NCI-H2081 treated with DMSO at 0.1 percent for 48 hours (cell line): ENCODE measurements around the gene MEA1.
"Not testable (repeated sequence)": the region's sequence is repeated elsewhere in the genome, so short reads cannot be mapped to it uniquely, and the experiment has no call there.

Experiments
- DNase-seq: peaks from one replicate; lab custom pipeline; 2025; lab: John Stamatoyannopoulos, UW

The MEA1 gene

GRCh38 chr6:43013843-43014433, at the start of gene MEA1, which contains the start of gene KLHDC3:
MEA1 (minus strand) TSS chr6:43013946; CDS start chr6:43013813, 133 bp downstream.
KLHDC3 (plus strand) TSS chr6:43014249; CDS start chr6:43017193, 2,944 bp downstream.
- peak; percentile 99 for DNase-seq

GRCh38 chr6:43062818-43063217, 49.1 kb upstream of the MEA1 start:
- no peak for DNase-seq

GRCh38 chr6:43061861-43062260, 48.1 kb upstream of the MEA1 start:
- DNase-seq, result no peak

DNA sequence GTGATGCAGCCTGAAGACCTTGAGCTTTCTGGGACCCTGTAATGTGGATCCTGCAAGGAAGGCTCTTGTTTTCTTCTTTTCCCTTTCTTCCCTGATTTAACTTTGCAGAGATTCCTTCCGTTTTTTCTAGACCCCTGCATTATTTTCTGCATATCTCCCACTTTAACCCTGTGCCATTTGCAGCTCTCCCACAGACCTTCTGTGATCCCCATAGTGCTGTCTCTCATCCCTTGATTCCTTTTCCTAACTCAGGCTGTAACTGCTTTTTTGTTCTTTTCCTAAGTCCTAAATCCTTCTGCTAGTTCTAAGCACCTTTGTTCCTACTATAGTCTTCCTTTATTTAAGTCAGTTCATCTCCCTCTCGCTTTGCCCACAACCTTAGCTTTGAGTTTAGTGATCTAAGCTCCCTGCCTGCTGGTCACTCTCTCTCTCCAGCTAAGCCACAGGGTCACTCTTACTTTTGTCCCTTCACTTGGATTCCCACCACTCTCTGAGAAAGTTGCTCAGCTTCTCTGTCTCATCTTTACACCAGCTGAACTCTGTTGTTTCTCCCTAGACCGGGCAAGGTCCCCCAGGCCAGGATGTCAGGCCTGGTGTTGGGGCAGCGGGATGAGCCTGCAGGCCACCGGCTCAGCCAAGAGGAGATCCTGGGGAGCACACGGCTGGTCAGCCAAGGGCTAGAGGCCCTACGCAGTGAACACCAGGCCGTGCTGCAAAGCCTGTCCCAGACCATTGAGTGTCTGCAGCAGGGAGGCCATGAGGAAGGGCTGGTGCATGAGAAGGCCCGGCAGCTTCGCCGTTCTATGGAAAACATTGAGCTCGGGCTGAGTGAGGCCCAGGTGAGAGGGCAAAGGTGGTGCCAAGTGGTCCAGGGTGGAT, 47.2 kb upstream of the MEA1 start:
- no peak for DNase-seq

DNA sequence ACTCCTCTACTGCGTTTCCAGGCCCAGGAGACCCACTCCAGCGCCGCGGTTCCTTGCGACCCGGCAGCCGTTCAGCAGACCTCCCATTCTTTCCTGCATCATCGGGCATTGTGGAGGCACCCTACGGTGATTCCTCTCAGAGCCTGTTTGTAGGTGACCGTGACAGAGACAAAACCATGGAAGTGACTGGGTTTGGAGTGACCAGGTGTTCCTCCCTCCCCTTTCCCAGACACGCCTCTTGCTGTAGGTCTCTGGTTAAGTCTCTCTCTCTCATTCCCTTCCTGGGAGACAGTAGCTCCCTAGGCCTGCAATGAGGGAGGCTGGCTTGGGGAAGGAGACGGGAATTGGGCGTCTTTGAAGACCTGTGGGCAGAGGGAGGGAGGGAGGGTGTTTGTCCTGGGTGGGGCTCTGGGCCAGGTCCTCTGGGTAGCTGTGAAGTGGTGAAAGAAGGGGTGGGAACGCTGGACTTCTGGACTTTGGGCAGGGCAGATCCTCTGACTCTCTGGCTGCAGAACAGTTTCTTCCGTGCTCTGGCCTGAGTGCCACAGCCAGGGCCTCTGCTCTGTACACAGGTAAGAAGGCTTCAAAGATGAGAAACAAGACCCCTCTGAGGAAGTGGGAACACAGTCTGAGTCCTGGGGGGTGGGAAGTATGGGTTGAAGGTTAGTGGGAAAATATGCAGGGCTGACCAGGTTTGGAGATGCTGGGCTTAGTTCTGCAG, 46.4 kb upstream of the MEA1 start:
- no peak for DNase-seq

GRCh38 chr6:43059168-43060033, 45.7 kb upstream of the MEA1 start, which contains the start of the genes KLC4 and MRPL2:
KLC4 (plus strand) TSS chr6:43059631; CDS start chr6:43061336, 1,705 bp downstream.
MRPL2 (minus strand) TSS chr6:43059434; CDS start chr6:43059381, 53 bp downstream.
- DNase-seq, result peak; percentile 93

- DNase-seq, result no peak
Observed at GRCh38 chr6:43058531-43058930, 44.8 kb upstream of the MEA1 start.

- no peak for DNase-seq
Observed at GRCh38 chr6:43055966-43056365, 42.2 kb upstream of the MEA1 start.

- no peak for DNase-seq
Observed at GRCh38 chr6:43054206-43054943, 40.6 kb upstream of the MEA1 start.

DNA sequence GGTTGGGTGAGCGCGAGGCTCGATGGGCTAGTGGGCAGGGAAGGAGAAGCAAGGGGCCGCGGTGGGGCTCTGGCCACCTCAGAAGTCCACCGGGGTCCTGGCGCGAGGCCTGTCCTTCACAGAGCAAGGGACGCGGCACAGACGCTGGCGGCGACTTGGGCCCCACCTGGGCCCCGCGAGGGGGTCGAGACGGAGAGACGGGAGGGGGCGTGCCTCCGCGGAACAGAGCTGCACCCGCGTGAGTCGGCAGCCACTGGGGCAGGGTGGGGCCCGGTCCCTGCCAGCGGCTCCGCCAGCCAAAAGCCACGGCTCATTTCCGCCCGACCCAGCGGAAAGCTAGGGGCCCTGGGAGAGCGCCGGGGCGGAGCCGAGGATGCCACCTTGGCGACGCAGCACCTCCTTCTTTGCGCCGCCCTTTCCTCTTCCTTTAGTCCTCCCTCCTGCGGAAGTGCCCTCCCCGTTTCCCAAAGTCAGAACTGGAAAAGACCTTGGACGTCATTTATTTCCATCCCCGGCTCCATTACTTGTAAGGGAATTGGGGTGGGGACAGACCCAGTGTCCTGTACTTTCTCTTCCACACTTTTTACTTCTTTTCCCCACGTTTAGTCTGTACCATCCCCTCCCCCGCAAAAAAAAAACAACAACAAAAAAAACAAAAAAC, 39.9 kb upstream of the MEA1 start, which contains the start of gene CUL7:
Gene CUL7, minus strand, starts transcription at position 307 of the 661 bp plus-strand sequence. CDS start 1,063 bp downstream, outside the sequence.
- DNase-seq, result peak; percentile 57

- DNase-seq, result no peak
Observed at GRCh38 chr6:43052842-43053544, 39.2 kb upstream of the MEA1 start.

DNA sequence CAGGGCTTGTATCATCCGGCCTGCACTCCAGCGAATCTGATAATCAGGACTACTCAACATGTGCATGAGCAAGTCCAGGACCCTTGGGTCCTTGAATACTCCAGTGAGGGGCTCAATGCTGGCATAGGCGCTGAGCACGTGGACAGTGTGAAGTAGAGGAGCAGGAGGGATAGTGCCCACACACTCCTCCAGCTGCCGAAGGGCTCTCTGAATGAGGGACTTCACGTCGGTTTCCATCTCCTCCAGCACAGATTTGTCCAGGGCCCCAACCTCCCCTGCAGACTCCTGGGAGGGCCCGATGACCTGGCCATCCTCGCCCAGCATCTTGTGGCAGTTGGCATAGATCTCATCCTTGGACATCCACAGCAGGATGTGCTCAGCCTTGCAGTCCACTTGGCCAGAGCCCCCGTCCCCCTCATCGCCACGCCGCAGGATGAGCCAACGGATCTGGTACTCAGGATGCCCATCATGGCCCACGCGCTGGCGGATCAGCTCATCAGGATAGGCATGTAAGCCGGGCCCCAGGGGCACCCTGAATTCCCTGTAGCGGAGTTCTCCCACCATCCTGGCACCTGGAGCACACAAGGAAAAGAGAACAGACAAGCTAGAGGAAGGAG, 38.6 kb upstream of the MEA1 start:
- DNase-seq, result no peak

GRCh38 chr6:43050981-43051380, 37.2 kb upstream of the MEA1 start:
- DNase-seq, result no peak

DNA sequence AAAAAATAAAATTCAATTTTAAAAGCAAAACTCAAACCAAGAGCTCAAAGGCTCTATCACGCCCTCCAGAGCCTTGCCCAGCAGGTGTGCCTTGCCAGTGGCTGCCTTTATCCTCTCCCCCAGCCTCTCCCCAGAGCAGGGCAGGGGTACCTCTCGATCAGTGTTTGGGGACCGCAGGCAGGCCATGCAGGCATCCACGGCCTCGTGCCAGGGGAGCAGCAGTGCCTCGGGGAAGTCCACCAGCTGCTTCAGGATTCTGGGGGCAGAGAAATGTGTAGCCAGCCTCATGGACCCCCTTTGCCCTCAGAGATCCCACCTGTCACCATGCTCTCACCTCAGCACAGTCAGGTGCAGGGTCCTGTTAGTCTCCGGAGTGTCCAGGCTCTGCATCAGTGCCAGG, 34.3 kb upstream of the MEA1 start:
- no peak for DNase-seq

DNA sequence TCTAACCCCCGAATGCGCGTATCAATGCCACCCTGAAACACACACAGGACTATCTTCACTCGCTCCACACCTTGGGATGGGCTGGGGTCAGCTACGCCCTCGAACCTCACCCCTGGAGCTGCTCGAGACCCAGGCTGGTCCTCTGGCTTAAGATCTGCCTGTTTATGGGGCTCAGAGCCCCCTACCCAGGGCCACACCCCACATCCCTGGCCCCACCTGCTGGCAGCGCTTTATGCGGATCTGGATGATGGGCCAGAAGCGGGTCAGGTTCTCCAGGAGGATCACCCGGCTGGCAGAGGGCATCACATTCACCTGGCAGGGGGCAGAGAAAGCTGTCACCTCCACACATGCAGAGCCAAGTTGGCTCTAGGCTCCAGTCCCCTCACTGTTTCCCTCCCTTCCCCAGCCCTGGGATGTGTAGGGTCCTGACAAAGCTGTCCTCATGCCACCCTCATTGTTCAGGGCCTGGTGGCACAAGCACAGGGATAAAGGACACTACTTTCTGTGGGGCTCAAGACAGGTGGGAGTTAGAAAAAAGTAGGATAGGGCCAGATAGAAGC, 31.7 kb upstream of the MEA1 start:
- no peak for DNase-seq

GRCh38 chr6:43043310-43043709, 29.6 kb upstream of the MEA1 start:
- no peak for DNase-seq

DNA sequence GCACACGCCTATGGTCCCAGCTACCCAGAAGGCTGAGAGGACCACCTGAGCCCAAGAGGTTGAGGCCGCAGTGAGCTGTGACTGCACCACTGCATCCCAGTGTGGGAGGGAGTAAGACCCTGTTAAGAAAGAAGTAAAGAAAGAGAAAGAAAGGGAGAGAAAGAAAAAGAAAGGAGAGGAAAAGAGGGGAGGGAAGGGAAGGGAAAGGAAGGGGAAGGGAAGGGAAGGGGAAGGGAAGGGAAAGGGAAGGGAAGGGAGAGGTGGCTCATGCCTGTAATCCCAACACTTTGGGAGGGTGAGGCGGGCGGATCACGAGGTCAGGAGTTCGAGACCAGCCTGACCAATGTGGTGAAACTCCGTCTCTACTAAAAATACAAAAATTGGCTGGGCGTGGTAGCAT, 27.7 kb upstream of the MEA1 start:
- not testable (repeated sequence) for DNase-seq

- DNase-seq, result no peak
Observed at GRCh38 chr6:43040542-43041257, 27.0 kb upstream of the MEA1 start.
